HUDEP-2 (cell line): ENCODE data around the gene NHLRC3.
"Not testable (repeated sequence)": the region's sequence is repeated elsewhere in the genome, so short reads cannot be mapped to it uniquely, and the experiment has no call there.

Source experiments
- DNase-seq, 76 experiments: peaks; one replicate each; lab custom pipeline; 2025; ENCODE audit not compliant: unreplicated experiment in 76 of 76; lab: John Stamatoyannopoulos, UW

NHLRC3 gene

GRCh38 chr13:39039041-39039440 is 785 bp downstream of the NHLRC3 start:
- no peak for DNase-seq

- DNase-seq: no peak
Measured at GRCh38 chr13:39040206-39040605, 1.9 kb downstream of the NHLRC3 start.

GRCh38 chr13:39044536-39044935 is 6.3 kb downstream of the NHLRC3 start:
- DNase-seq: no peak

- peak in 2 of 76 experiments; percentile 7 to 8 for DNase-seq
Measured at GRCh38 chr13:39047560-39047959, 9.3 kb downstream of the NHLRC3 start.

GRCh38 chr13:39048806-39049205 is 10.6 kb downstream of the NHLRC3 start:
- DNase-seq: no peak

- DNase-seq: no peak
Measured at GRCh38 chr13:39049274-39049673, 11.0 kb downstream of the NHLRC3 start.

GRCh38 chr13:39051157-39051556 is 12.9 kb downstream of the NHLRC3 start:
- DNase-seq: peak in 14 of 76 experiments; percentile 1 to 46 (median 19)

GRCh38 chr13:39052944-39053343 is 14.7 kb downstream of the NHLRC3 start:
- no peak for DNase-seq

- no peak for DNase-seq
Measured at GRCh38 chr13:39054112-39054511, 15.9 kb downstream of the NHLRC3 start.

- DNase-seq: no peak
Measured at GRCh38 chr13:39056018-39056417, 17.8 kb downstream of the NHLRC3 start.

GRCh38 chr13:39058040-39058439 is 19.8 kb downstream of the NHLRC3 start:
- no peak for DNase-seq

GRCh38 chr13:39062004-39062403 is 23.7 kb downstream of the NHLRC3 start:
- DNase-seq: no peak

- no peak for DNase-seq
Measured at GRCh38 chr13:39072842-39073241, 34.6 kb downstream of the NHLRC3 start.

- DNase-seq: no peak
Measured at GRCh38 chr13:39073983-39074382, 35.7 kb downstream of the NHLRC3 start.

GRCh38 chr13:39086251-39086945 is 48.1 kb downstream of the NHLRC3 start:
- not testable (repeated sequence) for DNase-seq

- DNase-seq: no peak
Measured at GRCh38 chr13:39091586-39091985, 53.3 kb downstream of the NHLRC3 start.

- no peak for DNase-seq
Measured at GRCh38 chr13:39095500-39095899, 57.2 kb downstream of the NHLRC3 start.

GRCh38 chr13:39099231-39099630 is 61.0 kb downstream of the NHLRC3 start:
- DNase-seq: no peak
